ACC112 (cell line): ENCODE results near the gene SERPINA3.

Experiments
- H2AFZ ChIP-seq: fragments of 200-600 bp; sonication (generic); one replicate; pipeline ENCODE4 v1.6.0; 2017; ENCODE audit warnings: antibody characterized with exemption, low read length; ENCODE audit not compliant: unreplicated experiment
- H3K27ac ChIP-seq: fragments of 200-600 bp; sonication (generic); 2 replicates; pipeline ENCODE4 v1.5.1; 2014; ENCODE audit warnings: low read depth, mild to moderate bottlenecking, antibody characterized with exemption, low read length, moderate library complexity
- H3K27me3 ChIP-seq: fragments of 200-600 bp; sonication (generic); 2 replicates; pipeline ENCODE4 v1.6.1; 2014; ENCODE audit warnings: mild to moderate bottlenecking, antibody characterized with exemption, low read length, moderate library complexity, mixed read lengths; ENCODE audit not compliant: insufficient read depth
- H3K36me3 ChIP-seq: fragments of 200-600 bp; sonication (generic); 2 replicates; pipeline ENCODE4 v1.6.1; 2016; ENCODE audit warnings: mild to moderate bottlenecking, antibody characterized with exemption, low read length, moderate library complexity, mixed read lengths; ENCODE audit not compliant: insufficient read depth
- H3K4me1 ChIP-seq: fragments of 200-600 bp; sonication (generic); one replicate; pipeline ENCODE4 v1.6.1; 2016; ENCODE audit warnings: low read length, mixed read lengths; ENCODE audit not compliant: insufficient read depth, unreplicated experiment, control insufficient read depth
- H3K4me3 ChIP-seq: fragments of 200-600 bp; sonication (generic); 2 replicates; pipeline ENCODE4 v1.5.1; 2014; ENCODE audit warnings: mild to moderate bottlenecking, low read depth, low read length
- H3K79me2 ChIP-seq: fragments of 200-600 bp; sonication (generic); one replicate; pipeline ENCODE4 v1.6.0; 2016; ENCODE audit warnings: low read length; ENCODE audit not compliant: control insufficient read depth, unreplicated experiment, insufficient read depth

SERPINA3 gene

DNA sequence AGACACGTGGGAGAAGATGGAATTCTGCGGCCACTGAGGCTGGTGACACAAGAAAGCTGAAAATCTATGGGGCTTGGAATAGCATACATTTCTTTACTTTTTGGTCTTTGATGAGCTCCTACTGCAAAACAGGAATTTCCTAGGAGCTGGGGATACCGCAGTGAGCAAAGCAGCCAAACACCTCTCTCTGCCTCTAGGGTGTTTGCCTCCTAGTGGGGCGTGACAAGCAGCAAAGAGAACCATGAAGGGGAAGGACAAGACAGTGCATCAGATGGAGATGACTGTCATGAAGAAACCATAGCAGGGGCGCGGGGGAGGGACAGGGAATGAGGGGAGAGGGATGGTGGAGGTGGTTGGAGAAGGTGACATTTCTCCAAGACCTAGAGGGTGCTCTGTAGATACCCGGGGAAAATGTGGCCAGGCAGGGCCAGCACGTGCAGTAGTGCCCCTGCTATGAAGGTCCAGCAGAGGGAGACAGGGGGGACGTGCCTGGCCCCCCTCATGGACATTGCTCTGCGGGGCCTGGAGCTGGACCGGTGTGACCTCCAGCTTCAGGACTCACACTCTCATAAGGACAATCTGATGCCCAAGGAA is 58.6 kb downstream of the SERPINA3 start:
- Histone ChIP-seq H3K27ac (no peak overlapping the region), H3K27me3 (no peaks in the 10 kb centered on the region), H3K4me1 (peaks cover 11% of the 10 kb centered on the region), H3K36me3 (no peaks in the 10 kb centered on the region), H3K79me2 (no peaks in the 10 kb centered on the region), H3K4me3 (no peak overlapping the region), H2AFZ (no peak overlapping the region)

DNA sequence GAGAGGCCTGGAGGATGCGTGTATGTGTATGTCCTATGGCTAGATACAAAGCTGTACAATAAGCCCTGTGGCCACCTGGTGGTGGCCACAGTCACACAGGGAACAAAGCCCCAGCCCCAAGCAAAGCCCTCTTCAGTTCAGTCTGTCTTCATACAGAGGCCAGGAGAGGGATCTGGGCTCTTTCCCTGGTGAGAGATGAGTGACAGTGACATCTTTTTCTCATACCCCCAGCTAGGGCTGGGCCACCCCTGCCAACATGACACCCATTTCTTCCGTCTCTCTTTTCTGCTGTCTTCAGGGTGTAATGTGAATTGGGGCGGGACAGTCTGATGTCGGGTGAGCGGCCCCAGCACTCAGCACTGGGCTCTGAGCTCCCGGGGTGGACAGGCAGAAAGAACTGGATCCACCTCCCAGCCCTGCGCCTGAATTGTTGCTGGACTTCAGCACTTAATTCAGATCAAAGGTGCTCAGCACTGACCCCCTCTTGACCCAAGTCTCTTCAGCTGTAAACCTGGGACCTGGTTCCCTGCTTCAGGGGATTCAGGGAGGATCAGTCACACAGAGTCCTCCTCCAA is 59.8 kb downstream of the SERPINA3 start:
- Histone ChIP-seq H3K27me3 (no peaks in the 10 kb centered on the region), H2AFZ (no peak overlapping the region), H3K36me3 (no peaks in the 10 kb centered on the region), H3K79me2 (no peaks in the 10 kb centered on the region), H3K27ac (no peak overlapping the region), H3K4me3 (no peak overlapping the region), H3K4me1 (peaks cover 11% of the 10 kb centered on the region)

DNA sequence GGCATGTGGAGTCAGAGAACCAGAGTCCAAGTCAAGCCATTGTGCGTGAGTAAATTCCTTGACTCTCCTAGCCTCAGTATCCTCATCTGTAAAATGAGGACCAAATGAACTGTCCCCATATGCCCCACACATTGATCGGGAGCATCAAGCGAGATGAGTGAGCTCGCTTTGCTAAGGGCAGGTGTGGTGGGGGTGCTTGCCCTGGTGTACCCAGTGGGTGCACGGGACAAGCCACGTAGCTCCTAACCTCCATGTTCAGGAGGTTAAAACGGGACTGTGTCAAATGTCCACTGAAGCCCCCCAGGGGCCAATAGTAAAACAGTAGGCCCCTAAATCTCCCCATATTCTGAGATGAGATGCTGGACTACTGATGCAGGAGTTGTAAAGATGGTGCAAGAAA is 60.9 kb downstream of the SERPINA3 start:
- Histone ChIP-seq H3K79me2 (no peaks in the 10 kb centered on the region), H3K4me1 (peaks cover 11% of the 10 kb centered on the region), H3K27ac (no peak overlapping the region), H3K27me3 (no peaks in the 10 kb centered on the region), H2AFZ (no peak overlapping the region), H3K36me3 (no peaks in the 10 kb centered on the region), H3K4me3 (no peak overlapping the region)
